HT1080 (cell line): ENCODE results near the gene IQCN. TPM values are rescaled to one million over a fixed set of nuclear protein-coding genes. Genes with fewer than 3 reads are reported as not detected.

ENCODE experiments used
- DNase-seq: peaks from one replicate; pipeline ENCODE4 v3.0.0-alpha.2; 2015; ENCODE audit warnings: low read depth
- total RNA-seq: library from RNA; depleted of rRNA; stranded (reverse); fragments of >200 nt; shearing (Covaris generic); gene quantifications from 2 replicates; pipeline ENCODE4 v1.2.3, GENCODE V29; 2014

The IQCN gene
- total RNA-seq, 1 experiment from 2014 or later = not detected

GRCh38 chr19:18239303-18239702, 34.9 kb downstream of the IQCN start:
- no peak for DNase-seq

GRCh38 chr19:18234194-18234593, 40.1 kb downstream of the IQCN start:
- no peak for DNase-seq

- DNase-seq = peak; percentile 26
Measured at GRCh38 chr19:18233224-18233825, 40.9 kb downstream of the IQCN start.

GRCh38 chr19:18232540-18233223, 41.6 kb downstream of the IQCN start:
- no peak for DNase-seq

- no peak for DNase-seq
Measured at GRCh38 chr19:18231775-18232174, 42.5 kb downstream of the IQCN start.

GRCh38 chr19:18230941-18231734, 43.1 kb downstream of the IQCN start:
- peak; percentile 26 for DNase-seq

GRCh38 chr19:18229915-18230314, 44.3 kb downstream of the IQCN start:
- no peak for DNase-seq

GRCh38 chr19:18229474-18229873, 44.8 kb downstream of the IQCN start:
- DNase-seq = no peak

- DNase-seq = no peak
Measured at GRCh38 chr19:18227781-18228271, 46.4 kb downstream of the IQCN start.

GRCh38 chr19:18226956-18227780, 47.1 kb downstream of the IQCN start:
- no peak for DNase-seq

- no peak for DNase-seq
Measured at GRCh38 chr19:18225702-18226468, 48.4 kb downstream of the IQCN start, which contains the start of gene PDE4C. PDE4C (minus strand) TSS chr19:18226438; CDS start chr19:18226415, 23 bp downstream.

GRCh38 chr19:18225355-18225701, 48.9 kb downstream of the IQCN start:
- no peak for DNase-seq

GRCh38 chr19:18224525-18225354, 49.5 kb downstream of the IQCN start:
- DNase-seq = peak; percentile 96

GRCh38 chr19:18223860-18224524, 50.3 kb downstream of the IQCN start:
- DNase-seq = peak; percentile 32

- no peak for DNase-seq
Measured at GRCh38 chr19:18221815-18222725, 52.2 kb downstream of the IQCN start.

- no peak for DNase-seq
Measured at GRCh38 chr19:18220632-18221275, 53.5 kb downstream of the IQCN start.

GRCh38 chr19:18219911-18220631, 54.2 kb downstream of the IQCN start:
- no peak for DNase-seq
